Activated naive CD8-positive, alpha-beta T cell treated with anti-CD3 and anti-CD28 coated beads, Interleukin-2, amount 10 ng/mL, durations not matched to agents 7 days and 5 days (primary cell): ENCODE measurements around the gene HYAL1. TPM values are rescaled to one million over a fixed set of nuclear protein-coding genes. Genes with fewer than 3 reads are reported as not detected.
A peak's percentile ranks its signal among the peaks of the same experiment; 100 is the strongest.
"Not testable (repeated sequence)": the region's sequence is repeated elsewhere in the genome, so short reads cannot be mapped to it uniquely, and the experiment has no call there.

ENCODE experiments used
- ATAC-seq: fragments of 150-1000 bp; cut with Tn5 transposase; one replicate; pipeline ENCODE4 v1.10.0; 2021; ENCODE audit warnings: low read depth, moderate library complexity
- POLR2A ChIA-PET: fragments of 350-600 bp; sonication (Branson Sonifier 250); formaldehyde crosslinking; loops from one replicate; lab custom pipeline; 2021; ENCODE audit warnings: antibody characterized with exemption; lab: Charles Lee
- DNase-seq: peaks from one replicate; pipeline ENCODE4 v3.0.0; 2021
- H3K27ac Mint-ChIP-seq: one replicate; pipeline ENCODE4 v1.8.0; 2022; ENCODE audit warnings: mild to moderate bottlenecking, mixed read lengths
- H3K27me3 Mint-ChIP-seq: one replicate; pipeline ENCODE4 v1.8.0; 2022; ENCODE audit warnings: mild to moderate bottlenecking, moderate library complexity, mixed read lengths
- H3K36me3 Mint-ChIP-seq: one replicate; pipeline ENCODE4 v1.8.0; 2021; ENCODE audit warnings: mild to moderate bottlenecking, mixed read lengths
- H3K4me1 Mint-ChIP-seq: one replicate; pipeline ENCODE4 v1.8.0; 2021; ENCODE audit warnings: mixed read lengths
- H3K4me3 Mint-ChIP-seq: one replicate; pipeline ENCODE4 v1.8.0; 2022; ENCODE audit warnings: mild to moderate bottlenecking, moderate library complexity, mixed read lengths
- H3K9me3 Mint-ChIP-seq: one replicate; pipeline ENCODE4 v1.8.0; 2021; ENCODE audit warnings: mixed read lengths
- total RNA-seq, 2 experiments: library from RNA; stranded (reverse); gene quantifications; one replicate each; pipeline ENCODE4 v1.2.3, GENCODE V29; 2021

HYAL1 gene
- total RNA-seq, 2 experiments from 2014 or later, result 0.25 to 0.28 TPM

- peak overlapping the region; percentile 88 for H3K4me3 Mint-ChIP-seq
- no peaks in the 10 kb centered on the region for H3K27me3 Mint-ChIP-seq
- H3K4me1 Mint-ChIP-seq, result peaks cover 22% of the 10 kb centered on the region
- no peak for DNase-seq
- H3K27ac Mint-ChIP-seq, result peak overlapping the region; percentile 99
- no peak for ATAC-seq
- peaks cover 1% of the 10 kb centered on the region for H3K36me3 Mint-ChIP-seq
- POLR2A ChIA-PET, result interaction anchor here (0.9 to 8.0 kb wide), 10 partner anchors 11 to 295 kb away, joined by 3 to 89 read pairs (median 6); partner anchors contain the start of genes CYB561D2, LSMEM2, NPRL2 and RASSF1
- no peaks in the 10 kb centered on the region for H3K9me3 Mint-ChIP-seq
These were observed 10.1 kb downstream of the HYAL1 start for GRCh38 chr3:50293079-50293801.

GRCh38 chr3:50292159-50293078, 11.0 kb downstream of the HYAL1 start, which contains the start of gene IFRD2:
IFRD2 (minus strand) TSS chr3:50292429; CDS start chr3:50292274, 155 bp downstream.
- Mint-ChIP-seq H3K4me1 (peaks cover 15% of the 10 kb centered on the region), H3K4me3 (peak within 1 kb of the TSS; percentile 88), H3K36me3 (peaks cover 3% of the 10 kb centered on the region), H3K27me3 (no peaks in the 10 kb centered on the region), H3K27ac (peak within 1 kb of the TSS; percentile 99), H3K9me3 (no peaks in the 10 kb centered on the region)
- ATAC-seq (peak; percentile 98), DNase-seq (peak; percentile 90)
- POLR2A ChIA-PET, result interaction anchor here (0.9 to 2.1 kb wide), 14 partner anchors 11 to 296 kb away, joined by 3 to 19 read pairs (median 4); partner anchors contain the start of genes CYB561D2, LSMEM2, NPRL2 and TUSC2

- Mint-ChIP-seq H3K4me1 (peaks cover 14% of the 10 kb centered on the region), H3K27ac (peak overlapping the region; percentile 42), H3K36me3 (peaks cover 2% of the 10 kb centered on the region), H3K9me3 (no peaks in the 10 kb centered on the region), H3K4me3 (no peak overlapping the region), H3K27me3 (no peaks in the 10 kb centered on the region)
- ATAC-seq (no peak), DNase-seq (no peak)
- POLR2A ChIA-PET, result no interaction called here
These were observed 13.2 kb downstream of the HYAL1 start for GRCh38 chr3:50290161-50290641.

GRCh38 chr3:50289130-50289529, 14.2 kb downstream of the HYAL1 start:
- POLR2A ChIA-PET, result no interaction called here
- Mint-ChIP-seq H3K36me3 (peaks cover 2% of the 10 kb centered on the region), H3K4me3 (no peak overlapping the region), H3K9me3 (no peaks in the 10 kb centered on the region), H3K27ac (no peak overlapping the region), H3K27me3 (no peaks in the 10 kb centered on the region), H3K4me1 (peaks cover 14% of the 10 kb centered on the region)
- DNase-seq, result no peak
- no peak for ATAC-seq

- POLR2A ChIA-PET, result no interaction called here
- Mint-ChIP-seq H3K4me1 (peaks cover 14% of the 10 kb centered on the region), H3K36me3 (peaks cover 2% of the 10 kb centered on the region), H3K27me3 (no peaks in the 10 kb centered on the region), H3K9me3 (no peaks in the 10 kb centered on the region), H3K4me3 (no peak overlapping the region), H3K27ac (no peak overlapping the region)
- no peak for DNase-seq
- no peak for ATAC-seq
These were observed 14.9 kb downstream of the HYAL1 start for GRCh38 chr3:50288387-50289007.

GRCh38 chr3:50287262-50287661, 16.1 kb downstream of the HYAL1 start:
- H3K9me3 Mint-ChIP-seq, result no peaks in the 10 kb centered on the region
- H3K4me1 Mint-ChIP-seq, result peaks cover 6% of the 10 kb centered on the region
- POLR2A ChIA-PET, result no interaction called here
- no peak overlapping the region for H3K27ac Mint-ChIP-seq
- no peaks in the 10 kb centered on the region for H3K27me3 Mint-ChIP-seq
- ATAC-seq (no peak), DNase-seq (no peak)
- no peak overlapping the region for H3K4me3 Mint-ChIP-seq
- peaks cover 2% of the 10 kb centered on the region for H3K36me3 Mint-ChIP-seq

GRCh38 chr3:50286322-50287227, 16.8 kb downstream of the HYAL1 start:
- no peak for DNase-seq
- no peak overlapping the region for H3K27ac Mint-ChIP-seq
- H3K4me3 Mint-ChIP-seq, result no peak overlapping the region
- POLR2A ChIA-PET, result no interaction called here
- H3K36me3 Mint-ChIP-seq, result peaks cover 2% of the 10 kb centered on the region
- peaks cover 6% of the 10 kb centered on the region for H3K4me1 Mint-ChIP-seq
- H3K9me3 Mint-ChIP-seq, result no peaks in the 10 kb centered on the region
- no peak for ATAC-seq
- H3K27me3 Mint-ChIP-seq, result no peaks in the 10 kb centered on the region

GRCh38 chr3:50284121-50284520, 19.3 kb downstream of the HYAL1 start:
- not testable (repeated sequence) for DNase-seq, H3K36me3 Mint-ChIP-seq, H3K4me1 Mint-ChIP-seq, H3K27me3 Mint-ChIP-seq, ATAC-seq, H3K27ac Mint-ChIP-seq, H3K9me3 Mint-ChIP-seq, H3K4me3 Mint-ChIP-seq
- POLR2A ChIA-PET, result interaction anchor here (0.7 to 1.1 kb wide), 3 partner anchors 13 to 93 kb away, joined by 3 to 4 read pairs (median 3); no protein-coding TSS in a partner anchor

- Mint-ChIP-seq H3K9me3 (no peaks in the 10 kb centered on the region), H3K36me3 (no peaks in the 10 kb centered on the region), H3K4me3 (no peak overlapping the region), H3K27ac (no peak overlapping the region), H3K27me3 (peaks cover 31% of the 10 kb centered on the region), H3K4me1 (peaks cover 10% of the 10 kb centered on the region)
- ATAC-seq (no peak), DNase-seq (no peak)
- POLR2A ChIA-PET, result interaction anchor here (0.7 to 1.8 kb wide), 2 partner anchors 13 to 96 kb away, joined by 4 to 5 read pairs; partner anchors contain the start of gene IFRD2
These were observed 23.9 kb downstream of the HYAL1 start for GRCh38 chr3:50279255-50280016.

- POLR2A ChIA-PET, result interaction anchor here (1.8 kb wide), 1 partner anchor 13 kb away, joined by 5 read pairs; the partner anchor contains the start of gene IFRD2
- H3K27ac Mint-ChIP-seq, result no peak within 1 kb of the TSS
- H3K4me3 Mint-ChIP-seq, result no peak within 1 kb of the TSS
- DNase-seq, result no peak
- ATAC-seq, result no peak
- H3K9me3 Mint-ChIP-seq, result no peaks in the 10 kb centered on the region
- H3K4me1 Mint-ChIP-seq, result peaks cover 14% of the 10 kb centered on the region
- H3K27me3 Mint-ChIP-seq, result peaks cover 36% of the 10 kb centered on the region
- no peaks in the 10 kb centered on the region for H3K36me3 Mint-ChIP-seq
These were observed 24.5 kb downstream of the HYAL1 start, which contains the start of gene LSMEM2 for GRCh38 chr3:50278880-50279224. LSMEM2 (plus strand) TSS chr3:50279087; CDS start chr3:50279114, 27 bp downstream.

GRCh38 chr3:50278123-50278879, 25.1 kb downstream of the HYAL1 start:
- no peak overlapping the region for H3K27ac Mint-ChIP-seq
- H3K4me1 Mint-ChIP-seq, result peaks cover 14% of the 10 kb centered on the region
- H3K4me3 Mint-ChIP-seq, result no peak overlapping the region
- no peaks in the 10 kb centered on the region for H3K9me3 Mint-ChIP-seq
- H3K27me3 Mint-ChIP-seq, result peaks cover 36% of the 10 kb centered on the region
- DNase-seq (no peak), ATAC-seq (no peak)
- POLR2A ChIA-PET, result interaction anchor here (1.8 kb wide), 1 partner anchor 14 kb away, joined by 5 read pairs; the partner anchor contains the start of gene IFRD2
- H3K36me3 Mint-ChIP-seq, result no peaks in the 10 kb centered on the region
